ENCODE measurements around the gene HMBS. TPM values are rescaled to one million over a fixed set of nuclear protein-coding genes. Genes with fewer than 3 reads are reported as not detected.
A peak's percentile ranks its signal among the peaks of the same experiment; 100 is the strongest.
"Not testable (repeated sequence)": the region's sequence is repeated elsewhere in the genome, so short reads cannot be mapped to it uniquely, and the experiment has no call there.

HMBS gene
- total RNA-seq, 1 experiment from 2014 or later = 6.0 TPM

GRCh38 chr11:119100994-119101758 lies 16.5 kb downstream of the HMBS start:
- peak; percentile 30 for DNase-seq (ENCODE audit: low read depth)

- DNase-seq (ENCODE audit: low read depth) = peak; percentile 96
These were observed 17.2 kb downstream of the HMBS start, which contains the start of gene DPAGT1 for GRCh38 chr11:119101759-119102423. DPAGT1 (minus strand) TSS chr11:119101853; CDS start chr11:119101655, 198 bp downstream.

GRCh38 chr11:119103161-119103664 lies 18.5 kb downstream of the HMBS start:
- not testable (repeated sequence) for DNase-seq (ENCODE audit: low read depth)

GRCh38 chr11:119103793-119104192 lies 19.1 kb downstream of the HMBS start:
- DNase-seq (ENCODE audit: low read depth) = no peak

- peak; percentile 94 for DNase-seq (ENCODE audit: low read depth)
These were observed 22.2 kb downstream of the HMBS start, which contains the start of gene C2CD2L for GRCh38 chr11:119106564-119107537. C2CD2L (plus strand) TSS chr11:119107344; CDS start chr11:119107742, 398 bp downstream.

- no peak for DNase-seq (ENCODE audit: low read depth)
These were observed 23.0 kb downstream of the HMBS start for GRCh38 chr11:119107538-119108145.

- peak; percentile 63 for DNase-seq (ENCODE audit: low read depth)
These were observed 23.6 kb downstream of the HMBS start for GRCh38 chr11:119108146-119108856.

GRCh38 chr11:119108857-119109221 lies 24.2 kb downstream of the HMBS start:
- no peak for DNase-seq (ENCODE audit: low read depth)

- no peak for DNase-seq (ENCODE audit: low read depth)
These were observed 25.2 kb downstream of the HMBS start for GRCh38 chr11:119109843-119110242.

GRCh38 chr11:119110439-119110838 lies 25.8 kb downstream of the HMBS start:
- no peak for DNase-seq (ENCODE audit: low read depth)

GRCh38 chr11:119111361-119111925 lies 26.8 kb downstream of the HMBS start:
- DNase-seq (ENCODE audit: low read depth) = no peak

GRCh38 chr11:119112314-119113020 lies 27.8 kb downstream of the HMBS start:
- no peak for DNase-seq (ENCODE audit: low read depth)

GRCh38 chr11:119113716-119114115 lies 29.0 kb downstream of the HMBS start:
- DNase-seq (ENCODE audit: low read depth) = no peak

- DNase-seq (ENCODE audit: low read depth) = no peak
These were observed 29.7 kb downstream of the HMBS start for GRCh38 chr11:119114351-119114750.

- no peak for DNase-seq (ENCODE audit: low read depth)
These were observed 31.0 kb downstream of the HMBS start for GRCh38 chr11:119115484-119116234.

- no peak for DNase-seq (ENCODE audit: low read depth)
These were observed 31.5 kb downstream of the HMBS start for GRCh38 chr11:119116235-119116594.

- DNase-seq (ENCODE audit: low read depth) = no peak
These were observed 31.9 kb downstream of the HMBS start for GRCh38 chr11:119116601-119117000.

- no peak for DNase-seq (ENCODE audit: low read depth)
These were observed 32.5 kb downstream of the HMBS start for GRCh38 chr11:119117004-119117706.

Measured in Daoy (cell line).